HepG2 (cell line): ENCODE measurements around the gene FRG1. TPM values are rescaled to one million over a fixed set of nuclear protein-coding genes. Genes with fewer than 3 reads are reported as not detected.
A peak's percentile ranks its signal among the peaks of the same experiment; 100 is the strongest.

Experiments
- ATAC-seq: fragments of 200-7000 bp; cut with Tn5 transposase; 3 replicates; pipeline ENCODE4 v1.9.1; 2020; ENCODE audit warnings: mild to moderate bottlenecking, moderate library complexity
- Bru-seq: library from RNA; stranded (reverse); fragments of 400-500 nt; gene quantifications from one replicate; lab custom pipeline; 2021; lab: Mats Ljungman, UMichigan
- BruChase-seq, 2 experiments: library from RNA; stranded (reverse); fragments of 400-500 nt; gene quantifications; one replicate each; lab custom pipeline; 2021; lab: Mats Ljungman, UMichigan
- BruUV-seq: library from RNA; stranded (reverse); fragments of 400-500 nt; replicated peaks from 2 replicates; lab custom pipeline; 2021; lab: Mats Ljungman, UMichigan
- CTCF ChIA-PET: fragments of 300-600 bp; formaldehyde crosslinking; extraction: SDS; loops from one replicate; lab custom pipeline; 2021; ENCODE audit warnings: low total read pairs, inconsistent platforms, low intra/inter-chr PET ratio; lab: Yijun Ruan, JAX
- POLR2A ChIA-PET: fragments of 350-600 bp; sonication (Branson Sonifier 250); formaldehyde crosslinking; loops from one replicate; lab custom pipeline; 2020; ENCODE audit warnings: antibody characterized with exemption, inconsistent platforms; lab: Yijun Ruan, JAX
- DNase-seq: peaks from one replicate; pipeline ENCODE4 v3.0.0-alpha.2; 2015; ENCODE audit warnings: low spot score
- FAIRE-seq: peaks from 3 replicates; lab custom pipeline; 2011; peaks lifted over from hg19 to GRCh38; lab: Jason Lieb, UNC
- H2AFZ ChIP-seq: one replicate; pipeline ENCODE4 v1.6.1; 2011; ENCODE audit warnings: low read length, inconsistent platforms
- H3K27ac ChIP-seq: fragments of 300-600 bp; 3 replicates; pipeline ENCODE4 v1.8.0; 2011; ENCODE audit warnings: mixed run types, mild to moderate bottlenecking, mixed read lengths, low read length, inconsistent platforms; ENCODE audit not compliant: insufficient read depth; ENCODE audit errors: extremely low read length
- H3K27me3 ChIP-seq, 2 experiments: fragments of 200-600 bp in 1 of 2; 2 replicates in 1 of 2; 3 replicates in 1 of 2; pipeline versions ENCODE4 v1.6.0 to v1.8.0; 2011; ENCODE audit warnings: low read length in 2 of 2, mild to moderate bottlenecking in 2 of 2, moderate library complexity in 2 of 2, inconsistent platforms in 1 of 2; ENCODE audit not compliant: insufficient read depth in 2 of 2, control insufficient read depth in 1 of 2
- H3K36me3 ChIP-seq, 2 experiments: fragments of 200-600 bp in 1 of 2; replicated peaks in 1 of 2; 2 replicates in 1 of 2; 3 replicates in 1 of 2; pipeline versions ENCODE4 v1.5.1 to v1.8.0; 2011; ENCODE audit warnings: low read length in 2 of 2, inconsistent platforms in 1 of 2; ENCODE audit not compliant: insufficient read depth in 2 of 2, control insufficient read depth in 1 of 2
- H3K4me1 ChIP-seq: 2 replicates; pipeline ENCODE4 v1.5.1; 2012; ENCODE audit warnings: low read length, inconsistent platforms; ENCODE audit not compliant: insufficient read depth
- H3K4me2 ChIP-seq: 2 replicates; pipeline ENCODE4 v1.6.0; 2011; ENCODE audit warnings: low read depth, low read length, inconsistent platforms
- H3K4me3 ChIP-seq, 3 experiments: fragments of 200-600 bp in 1 of 3; sonication (generic), shearing (Covaris generic) in 1 of 3; replicated peaks in 1 of 3; 2 replicates each; pipeline ENCODE4 v1.5.1; 2011 to 2016; ENCODE audit warnings: low read length in 3 of 3, inconsistent platforms in 2 of 3, low read depth in 2 of 3, mild to moderate bottlenecking in 2 of 3, control low read depth in 1 of 3, mixed read lengths in 1 of 3; ENCODE audit not compliant: insufficient read depth in 1 of 3
- H3K79me2 ChIP-seq: one replicate; pipeline ENCODE4 v1.6.1; 2011; ENCODE audit warnings: low read length, inconsistent platforms; ENCODE audit not compliant: insufficient read depth
- H3K9ac ChIP-seq: 2 replicates; pipeline ENCODE4 v1.6.0; 2011; ENCODE audit warnings: mild to moderate bottlenecking, low read depth, low read length, inconsistent platforms; ENCODE audit not compliant: insufficient read depth
- H3K9me3 ChIP-seq: 2 replicates; pipeline ENCODE4 v1.5.1; 2012; ENCODE audit warnings: mild to moderate bottlenecking, low read length
- H4K20me1 ChIP-seq: 2 replicates; pipeline ENCODE4 v1.6.0; 2011; ENCODE audit warnings: inconsistent platforms, mild to moderate bottlenecking, low read length, moderate library complexity; ENCODE audit not compliant: insufficient read depth
- KDM5A ChIP-seq: fragments of 200-600 bp; sonication (generic); IDR thresholded peaks from 2 replicates; pipeline ENCODE4 v1.7.0; 2018; ENCODE audit warnings: antibody characterized with exemption, mild to moderate bottlenecking, low read length, borderline replicate concordance
- SRSF9 ChIP-seq: fragments of 200-400 bp; formaldehyde crosslinking; IDR thresholded peaks from 2 replicates; pipeline ENCODE4 v1.6.1; 2018; ENCODE audit warnings: borderline replicate concordance, mild to moderate bottlenecking, low read depth, low read length; ENCODE audit not compliant: insufficient read depth, poor library complexity, severe bottlenecking
- TAF1 ChIP-seq: sonication (generic); formaldehyde crosslinking; IDR thresholded peaks from 2 replicates; pipeline ENCODE4 v1.4.0; 2020; ENCODE audit warnings: missing genetic modification reagents
- TMF1 ChIP-seq: sonication (generic); formaldehyde crosslinking; IDR thresholded peaks from 2 replicates; pipeline ENCODE4 v1.8.1; 2022; ENCODE audit warnings: low read depth, missing genetic modification reagents
- TRIM24 ChIP-seq: sonication (generic); formaldehyde crosslinking; IDR thresholded peaks from 2 replicates; pipeline ENCODE4 v1.8.0; 2022; ENCODE audit warnings: mild to moderate bottlenecking, missing genetic modification reagents
- ZFP41 ChIP-seq: sonication (generic); formaldehyde crosslinking; IDR thresholded peaks from 2 replicates; pipeline ENCODE4 v1.4.0; 2020; ENCODE audit warnings: mild to moderate bottlenecking, missing genetic modification reagents, borderline replicate concordance
- ZNF143 ChIP-seq: sonication (generic); formaldehyde crosslinking; IDR thresholded peaks from 2 replicates; pipeline ENCODE4 v1.4.0; 2020; ENCODE audit warnings: missing genetic modification reagents
- ZNF460 ChIP-seq: sonication (generic); formaldehyde crosslinking; IDR thresholded peaks from 2 replicates; pipeline ENCODE4 v1.5.1; 2020; ENCODE audit warnings: missing genetic modification reagents, mild to moderate bottlenecking, borderline replicate concordance
- WGBS: methylation state at CpG from one replicate; pipeline ENCODE4 v1.1.6; 2017; ENCODE audit warnings: low lambda C conversion rate; 5-methylcytosine and 5-hydroxymethylcytosine counted together
- in situ Hi-C: cut with HindIII; loops from 2 replicates; pipeline ENCODE4 v1.10.0; 2017; ENCODE audit warnings: low pct_unique_long_range_greater_than_20kb; ENCODE audit not compliant: extremely low pct_ligation_motif_present
- intact Hi-C: fragments of 100-400 bp; cut with micrococcal nuclease; formaldehyde crosslinking; loops from one replicate; pipeline ENCODE4 v1.10.0; 2022; ENCODE audit not compliant: unreplicated experiment
- long read RNA-seq, 2 experiments: library from RNA in 1 of 2; library from polyadenylated mRNA in 1 of 2; stranded (forward) in 1 of 2; unstranded in 1 of 2; transcript quantifications; one replicate each; pipeline ENCODE4 v2.0.0, GENCODE V29; 2019 to 2022
- polyA minus RNA-seq, 3 experiments: library from RNA; depleted of rRNA, polyadenylated mRNA; stranded (reverse); fragments of >200 nt; gene quantifications; 2 replicates each; pipeline ENCODE4 v1.2.3, GENCODE V29; 2011; ENCODE audit warnings: low replicate concordance in 1 of 3
- polyA plus RNA-seq, 8 experiments: library from polyadenylated mRNA; depleted of rRNA in 3 of 8; stranded (reverse) in 7 of 8; unstranded in 1 of 8; fragments of >200 nt; fragmentation: Illumina TruSeq in 4 of 8; extraction: Trizol in 4 of 8; gene quantifications; 2 replicates each; pipeline versions ENCODE4 v1.2.1 to v1.2.3, GENCODE V29; 2011 to 2016; ENCODE audit warnings: low read depth in 4 of 8, missing spikeins in 1 of 8, mixed read lengths in 1 of 8; ENCODE audit not compliant: insufficient read depth in 1 of 8
- total RNA-seq, 5 experiments: library from RNA; depleted of rRNA; stranded (reverse); fragments of >200 nt; fragmentation: Illumina TruSeq; extraction: Trizol; gene quantifications; 2 replicates each; pipeline ENCODE4 v1.2.3, GENCODE V29; 2016; ENCODE audit warnings: low read depth in 1 of 5
- TF ChIP-seq, protein P1 (sequence below): sonication (generic); formaldehyde crosslinking; IDR thresholded peaks from 2 replicates; pipeline ENCODE4 v1.4.0; 2020; ENCODE audit warnings: missing genetic modification reagents, borderline replicate concordance
- TF ChIP-seq, protein P2 (sequence below): IDR thresholded peaks from 2 replicates; pipeline ENCODE4 v1.6.1; 2016; ENCODE audit warnings: mild to moderate bottlenecking

Gene FRG1
- total RNA-seq (2016; rRNA removed; fragmentation: Illumina TruSeq; extraction: Trizol) (42.6 and 58.3 TPM in 2 replicates), polyA plus RNA-seq (2011; rRNA removed) (4.8 and 5.7 TPM in 2 replicates), polyA minus RNA-seq (2011; rRNA and poly(A)+ RNA removed; ENCODE audit: low replicate concordance) (2.7 and 4.9 TPM in 2 replicates), Bru-seq, nascent RNA (percentile 72 among the genes with signal in this experiment), BruChase-seq, experiment 1, labeled RNA remaining after a 6-hour chase (percentile 52 among the genes with signal in this experiment), BruChase-seq, experiment 2, labeled RNA remaining after a 2-hour chase (percentile 54 among the genes with signal in this experiment)
- 8.8 and 10.0 TPM in 2 replicates for total RNA-seq (2016; cell fraction: cytosol; rRNA removed; fragmentation: Illumina TruSeq; extraction: Trizol; ENCODE audit: low read depth)
- 43.8 and 57.5 TPM in 2 replicates for total RNA-seq (2016; cell fraction: insoluble cytoplasmic fraction; rRNA removed; fragmentation: Illumina TruSeq; extraction: Trizol)
- total RNA-seq (2016; cell fraction: membrane; rRNA removed; fragmentation: Illumina TruSeq; extraction: Trizol): 8.2 and 10.8 TPM in 2 replicates
- 23.9 and 27.4 TPM in 2 replicates for total RNA-seq (2016; cell fraction: nucleus; rRNA removed; fragmentation: Illumina TruSeq; extraction: Trizol)
- 3.3 and 5.0 TPM in 2 replicates for polyA plus RNA-seq (2011; cell fraction: cytosol; rRNA removed)
- 3.0 and 3.5 TPM in 2 replicates for polyA plus RNA-seq (2011; cell fraction: nucleus; rRNA removed)
- polyA plus RNA-seq (2012): 15.8 and 23.7 TPM in 2 replicates
- 8.2 and 9.7 TPM in 2 replicates for polyA plus RNA-seq (2016; cell fraction: cytosol; fragmentation: Illumina TruSeq; extraction: Trizol; ENCODE audit: low read depth)
- polyA plus RNA-seq (2016; cell fraction: insoluble cytoplasmic fraction; fragmentation: Illumina TruSeq; extraction: Trizol; ENCODE audit: low read depth): 50.6 and 51.6 TPM in 2 replicates
- polyA plus RNA-seq (2016; cell fraction: membrane; fragmentation: Illumina TruSeq; extraction: Trizol; ENCODE audit: low read depth): 7.7 and 8.3 TPM in 2 replicates
- polyA plus RNA-seq (2016; cell fraction: nucleus; fragmentation: Illumina TruSeq; extraction: Trizol; ENCODE audit: insufficient read depth, low read depth): 29.3 and 30.7 TPM in 2 replicates
- 3.6 and 4.3 TPM in 2 replicates for polyA minus RNA-seq (2011; cell fraction: cytosol; rRNA and poly(A)+ RNA removed)
- 9.3 and 15.2 TPM in 2 replicates for polyA minus RNA-seq (2011; cell fraction: nucleus; rRNA and poly(A)+ RNA removed)
- long read RNA-seq, experiment 1, transcript FRG1-201 (9 exons, 1,074 nt): major isoform, 19 of 30 reads
- long read RNA-seq, experiment 1, partial matches to known transcripts: 10 of 30 reads
- long read RNA-seq, experiment 1, other reads (novel, unspliced or antisense): 1 of 30 reads
- long read RNA-seq, experiment 2, transcript FRG1-201 (9 exons, 1,074 nt): major isoform, 26 of 36 reads
- long read RNA-seq, experiment 2, partial matches to known transcripts: 5 of 36 reads
- long read RNA-seq, experiment 2, other reads (novel, unspliced or antisense): 5 of 36 reads

DNA sequence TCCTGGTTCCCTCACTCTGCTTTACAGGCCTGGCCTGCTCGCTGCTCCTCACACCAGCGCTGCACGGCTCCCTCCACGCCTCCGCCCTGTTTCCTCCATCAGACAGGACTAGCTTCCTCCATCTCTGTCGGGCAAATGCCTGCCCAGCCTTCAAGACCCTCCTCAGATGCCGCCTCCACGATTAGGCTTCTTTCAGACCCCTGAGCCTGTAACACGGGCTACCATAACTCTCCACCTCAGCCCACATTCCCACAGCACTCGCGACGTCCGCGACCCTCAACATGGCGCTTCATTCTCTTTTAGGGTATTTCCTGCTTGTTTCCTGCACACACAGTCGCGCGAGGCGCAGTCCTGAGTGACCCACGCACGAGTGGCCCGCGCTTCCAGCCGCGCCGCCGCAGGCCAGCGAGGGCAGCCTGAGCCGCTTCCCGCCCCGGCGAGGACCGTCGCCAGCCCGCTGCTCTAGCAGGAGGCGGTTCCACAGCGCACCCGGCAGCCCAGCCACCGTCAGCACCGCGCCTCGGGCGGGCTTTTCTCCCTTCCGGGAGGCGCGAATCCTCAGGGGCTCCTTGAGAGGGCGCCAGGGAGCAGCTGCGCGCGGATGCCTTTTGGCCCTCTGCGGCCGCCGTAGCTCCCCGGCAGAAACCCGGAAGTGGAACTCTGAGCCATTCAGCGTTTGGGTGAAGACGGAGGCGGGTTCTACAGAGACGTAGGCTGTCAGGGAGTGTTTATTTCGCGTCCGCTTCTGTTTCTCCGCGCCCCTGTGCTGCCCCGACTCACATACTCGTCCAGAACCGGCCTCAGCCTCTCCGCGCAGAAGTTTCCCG, at the start of gene FRG1:
Gene FRG1 (plus strand): TSS at position 695 of the 827 bp plus-strand sequence. CDS start 138 bp downstream, outside the sequence.
- peak; percentile 88 for DNase-seq
- H3K4me2 ChIP-seq: peak within 1 kb of the TSS; percentile 86
- FAIRE-seq: no peak
- H3K27me3 ChIP-seq: no peaks in the 10 kb centered on the region
- H2AFZ ChIP-seq: no peak within 1 kb of the TSS
- peak within 1 kb of the TSS; percentile 82 to 90 (median 88) for H3K4me3 ChIP-seq
- peaks cover 4% of the 10 kb centered on the region; the same call in 1 of the 2 replicates for H3K9me3 ChIP-seq
- peaks cover 8% of the 10 kb centered on the region for H3K79me2 ChIP-seq
- peak; percentile 100 for ATAC-seq
- peaks cover 15% of the 10 kb centered on the region for H3K4me1 ChIP-seq
- ChIA-PET CTCF (no interaction called here), POLR2A (interaction anchor here (0.8 kb wide), 1 partner anchor 8 kb away, joined by 4 read pairs; no protein-coding TSS in a partner anchor)
- H3K27ac ChIP-seq: peak within 1 kb of the TSS; percentile 85
- H3K9ac ChIP-seq: peak within 1 kb of the TSS; percentile 83
- no peaks in the 10 kb centered on the region for H3K36me3 ChIP-seq
- 55% methylated on average over 24 of the region's 70 CpGs for WGBS
- H4K20me1 ChIP-seq: no peaks in the 10 kb centered on the region
- BruUV-seq: no TSS peak
- in situ Hi-C loops: no loop called here
- intact Hi-C loops: no loop called here
- TF ChIP-seq TRIM24 (CRISPR knock-in tag): no peak
- no peak for TF ChIP-seq SRSF9
- TF ChIP-seq, protein P1, sequence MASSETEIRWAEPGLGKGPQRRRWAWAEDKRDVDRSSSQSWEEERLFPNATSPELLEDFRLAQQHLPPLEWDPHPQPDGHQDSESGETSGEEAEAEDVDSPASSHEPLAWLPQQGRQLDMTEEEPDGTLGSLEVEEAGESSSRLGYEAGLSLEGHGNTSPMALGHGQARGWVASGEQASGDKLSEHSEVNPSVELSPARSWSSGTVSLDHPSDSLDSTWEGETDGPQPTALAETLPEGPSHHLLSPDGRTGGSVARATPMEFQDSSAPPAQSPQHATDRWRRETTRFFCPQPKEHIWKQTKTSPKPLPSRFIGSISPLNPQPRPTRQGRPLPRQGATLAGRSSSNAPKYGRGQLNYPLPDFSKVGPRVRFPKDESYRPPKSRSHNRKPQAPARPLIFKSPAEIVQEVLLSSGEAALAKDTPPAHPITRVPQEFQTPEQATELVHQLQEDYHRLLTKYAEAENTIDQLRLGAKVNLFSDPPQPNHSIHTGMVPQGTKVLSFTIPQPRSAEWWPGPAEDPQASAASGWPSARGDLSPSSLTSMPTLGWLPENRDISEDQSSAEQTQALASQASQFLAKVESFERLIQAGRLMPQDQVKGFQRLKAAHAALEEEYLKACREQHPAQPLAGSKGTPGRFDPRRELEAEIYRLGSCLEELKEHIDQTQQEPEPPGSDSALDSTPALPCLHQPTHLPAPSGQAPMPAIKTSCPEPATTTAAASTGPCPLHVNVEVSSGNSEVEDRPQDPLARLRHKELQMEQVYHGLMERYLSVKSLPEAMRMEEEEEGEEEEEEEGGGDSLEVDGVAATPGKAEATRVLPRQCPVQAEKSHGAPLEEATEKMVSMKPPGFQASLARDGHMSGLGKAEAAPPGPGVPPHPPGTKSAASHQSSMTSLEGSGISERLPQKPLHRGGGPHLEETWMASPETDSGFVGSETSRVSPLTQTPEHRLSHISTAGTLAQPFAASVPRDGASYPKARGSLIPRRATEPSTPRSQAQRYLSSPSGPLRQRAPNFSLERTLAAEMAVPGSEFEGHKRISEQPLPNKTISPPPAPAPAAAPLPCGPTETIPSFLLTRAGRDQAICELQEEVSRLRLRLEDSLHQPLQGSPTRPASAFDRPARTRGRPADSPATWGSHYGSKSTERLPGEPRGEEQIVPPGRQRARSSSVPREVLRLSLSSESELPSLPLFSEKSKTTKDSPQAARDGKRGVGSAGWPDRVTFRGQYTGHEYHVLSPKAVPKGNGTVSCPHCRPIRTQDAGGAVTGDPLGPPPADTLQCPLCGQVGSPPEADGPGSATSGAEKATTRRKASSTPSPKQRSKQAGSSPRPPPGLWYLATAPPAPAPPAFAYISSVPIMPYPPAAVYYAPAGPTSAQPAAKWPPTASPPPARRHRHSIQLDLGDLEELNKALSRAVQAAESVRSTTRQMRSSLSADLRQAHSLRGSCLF (CRISPR knock-in tag): no peak
- no peak; the same call in 1 of the 2 replicates for TF ChIP-seq ZNF143
- TF ChIP-seq TAF1 (CRISPR knock-in tag): peak; percentile 66
- TF ChIP-seq, protein P2, sequence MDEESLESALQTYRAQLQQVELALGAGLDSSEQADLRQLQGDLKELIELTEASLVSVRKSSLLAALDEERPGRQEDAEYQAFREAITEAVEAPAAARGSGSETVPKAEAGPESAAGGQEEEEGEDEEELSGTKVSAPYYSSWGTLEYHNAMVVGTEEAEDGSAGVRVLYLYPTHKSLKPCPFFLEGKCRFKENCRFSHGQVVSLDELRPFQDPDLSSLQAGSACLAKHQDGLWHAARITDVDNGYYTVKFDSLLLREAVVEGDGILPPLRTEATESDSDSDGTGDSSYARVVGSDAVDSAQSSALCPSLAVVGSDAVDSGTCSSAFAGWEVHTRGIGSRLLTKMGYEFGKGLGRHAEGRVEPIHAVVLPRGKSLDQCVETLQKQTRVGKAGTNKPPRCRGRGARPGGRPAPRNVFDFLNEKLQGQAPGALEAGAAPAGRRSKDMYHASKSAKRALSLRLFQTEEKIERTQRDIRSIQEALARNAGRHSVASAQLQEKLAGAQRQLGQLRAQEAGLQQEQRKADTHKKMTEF (CRISPR knock-in tag): peak; percentile 99
- 0 out of 2 replicates have a peak, but pooled peaks have one; percentile 82 for TF ChIP-seq TMF1
- TF ChIP-seq KDM5A: no peak
- TF ChIP-seq ZNF460: no peak
- no peak for TF ChIP-seq ZFP41 (CRISPR knock-in tag)
